Testis (tissue), 2 donors: ENCODE results near the gene DDX18.
"Not testable (repeated sequence)": the region's sequence is repeated elsewhere in the genome, so short reads cannot be mapped to it uniquely, and the experiment has no call there.

Experiments
- CTCF ChIP-seq, 3 experiments: fragments of 450-650 bp in 2 of 3; fragments of 200-600 bp in 1 of 3; sonication (generic) in 1 of 3; IDR thresholded peaks; one replicate each; pipeline ENCODE4 v1.5.1; 2016 to 2019; ENCODE audit warnings: antibody characterized with exemption in 3 of 3, mild to moderate bottlenecking in 2 of 3, moderate library complexity in 1 of 3
- POLR2A ChIP-seq: fragments of 450-650 bp; IDR thresholded peaks from one replicate; pipeline ENCODE4 v1.6.1; 2017; ENCODE audit warnings: antibody characterized with exemption, mild to moderate bottlenecking, moderate library complexity

- TF ChIP-seq CTCF (IDR thresholded peaks at IDR 0.05); POLR2A: not testable (repeated sequence)
These were observed 10.7 kb upstream of the DDX18 start for GRCh38 chr2:117803644-117804325.
